Ishikawa (cell line): ENCODE results near the gene FAM217B.

Experiments
- CEBPB ChIP-seq: IDR thresholded peaks from 2 replicates; pipeline ENCODE4 v1.6.1; 2012
- CREB1 ChIP-seq: IDR thresholded peaks from 2 replicates; pipeline ENCODE4 v1.6.1; 2012; ENCODE audit warnings: low read depth
- EGR1 ChIP-seq: IDR thresholded peaks from 2 replicates; pipeline ENCODE4 v1.6.1; 2012
- EP300 ChIP-seq: IDR thresholded peaks from 2 replicates; pipeline ENCODE4 v1.6.1; 2012; ENCODE audit warnings: borderline replicate concordance
- FOXM1 ChIP-seq: IDR thresholded peaks from 2 replicates; pipeline ENCODE4 v1.6.1; 2012; ENCODE audit warnings: low read depth, borderline replicate concordance
- MAX ChIP-seq: IDR thresholded peaks from 2 replicates; pipeline ENCODE4 v1.6.1; 2012
- NFIC ChIP-seq: IDR thresholded peaks from 2 replicates; pipeline ENCODE4 v1.6.1; 2012
- RAD21 ChIP-seq: IDR thresholded peaks from 2 replicates; pipeline ENCODE4 v1.6.1; 2012; ENCODE audit warnings: low read depth
- REST ChIP-seq: IDR thresholded peaks from 2 replicates; pipeline ENCODE4 v1.6.1; 2012; ENCODE audit warnings: low read depth, mild to moderate bottlenecking
- TAF1 ChIP-seq: IDR thresholded peaks from 2 replicates; pipeline ENCODE4 v1.6.1; 2012; ENCODE audit warnings: low read depth, mild to moderate bottlenecking
- TCF12 ChIP-seq: IDR thresholded peaks from 2 replicates; pipeline ENCODE4 v1.6.1; 2012; ENCODE audit warnings: low read depth
- TEAD4 ChIP-seq: IDR thresholded peaks from 2 replicates; pipeline ENCODE4 v1.6.1; 2012
- USF1 ChIP-seq: IDR thresholded peaks from 2 replicates; pipeline ENCODE4 v1.6.1; 2012
- YY1 ChIP-seq: IDR thresholded peaks from 2 replicates; pipeline ENCODE4 v1.6.1; 2012; ENCODE audit warnings: low read depth
- ZBTB7A ChIP-seq: IDR thresholded peaks from 2 replicates; pipeline ENCODE4 v1.6.1; 2012; ENCODE audit warnings: low read depth

Gene FAM217B

GRCh38 chr20:59903621-59904020, 36.6 kb upstream of the FAM217B start:
- TF ChIP-seq EGR1 (no peak), FOXM1 (no peak), TAF1 (no peak), YY1 (no peak), TEAD4 (no peak), ZBTB7A (no peak), MAX (no peak), NFIC (no peak), RAD21 (no peak), TCF12 (no peak), CEBPB (no peak), USF1 (no peak), REST (no peak), CREB1 (no peak), EP300 (no peak)

GRCh38 chr20:59908855-59909254, 31.3 kb upstream of the FAM217B start:
- TF ChIP-seq TEAD4 = no peak
- no peak for TF ChIP-seq EGR1
- no peak for TF ChIP-seq NFIC
- no peak for TF ChIP-seq REST
- no peak for TF ChIP-seq TCF12
- TF ChIP-seq RAD21 = no peak
- no peak for TF ChIP-seq USF1
- no peak for TF ChIP-seq EP300
- no peak for TF ChIP-seq FOXM1
- no peak for TF ChIP-seq MAX
- no peak for TF ChIP-seq CEBPB
- no peak for TF ChIP-seq YY1
- no peak for TF ChIP-seq TAF1
- no peak for TF ChIP-seq CREB1
- TF ChIP-seq ZBTB7A = no peak

GRCh38 chr20:59911041-59911440, 29.1 kb upstream of the FAM217B start:
- TF ChIP-seq USF1 = no peak
- TF ChIP-seq CREB1 = no peak
- no peak for TF ChIP-seq TEAD4
- TF ChIP-seq ZBTB7A = no peak
- no peak for TF ChIP-seq YY1
- no peak for TF ChIP-seq REST
- TF ChIP-seq TAF1 = no peak
- no peak for TF ChIP-seq TCF12

GRCh38 chr20:59912609-59913008, 27.6 kb upstream of the FAM217B start:
- TF ChIP-seq YY1 (no peak), FOXM1 (no peak), REST (no peak), CEBPB (no peak), MAX (no peak), CREB1 (no peak)
